ENCODE measurements around the gene ADAT3. TPM values are rescaled to one million over a fixed set of nuclear protein-coding genes. Genes with fewer than 3 reads are reported as not detected.
A peak's percentile ranks its signal among the peaks of the same experiment; 100 is the strongest.

The ADAT3 gene
- total RNA-seq, 1 donor from 2014 or later = 2.4 TPM

DNA sequence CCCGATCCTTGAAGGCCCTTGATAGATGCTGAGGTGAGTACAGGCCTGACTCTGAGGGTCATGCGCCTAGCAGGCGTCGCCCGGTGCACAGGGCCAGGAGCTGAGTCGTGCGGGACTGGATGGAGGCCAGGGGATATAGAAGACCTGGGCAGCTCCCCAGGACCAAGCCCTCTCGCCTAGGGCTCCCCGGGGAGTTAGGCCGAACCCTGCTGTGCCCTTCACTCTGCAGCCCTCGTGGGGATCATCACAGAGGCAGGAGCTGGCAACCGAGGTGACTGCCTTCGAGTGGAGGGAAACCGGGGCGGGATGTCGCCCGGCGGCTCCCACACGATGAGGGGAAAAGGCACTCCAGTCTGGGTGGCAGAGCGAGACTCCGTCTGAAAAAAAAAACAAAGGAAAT lies 47.4 kb downstream of the ADAT3 start:
- Mint-ChIP-seq H3K9me3 (no peaks in the 10 kb centered on the region), H3K36me3 (peaks cover 23% of the 10 kb centered on the region), H3K4me1 (peaks cover 10% of the 10 kb centered on the region), H3K27me3 (ENCODE audit: insufficient read depth, low read depth) (peaks cover 7% of the 10 kb centered on the region), H3K4me3 (no peak overlapping the region), H3K27ac (no peak overlapping the region)
- Histone ChIP-seq H3K4me3 (no peak overlapping the region), H4K20me1 (ENCODE audit: low read depth) (peaks cover 90% of the 10 kb centered on the region), H3K27me3 (no peaks in the 10 kb centered on the region), H3K79me2 (ENCODE audit: low read depth) (peaks cover 100% of the 10 kb centered on the region), H3K4me2 (no peak overlapping the region), H3K4me1 (peaks cover 12% of the 10 kb centered on the region), H3K9me3 (ENCODE audit: low read depth) (no peaks in the 10 kb centered on the region), H2AFZ (replicated peaks) (no peak overlapping the region), H3F3A (ENCODE audit: low read depth) (no peaks in the 10 kb centered on the region), H3K27ac (no peak overlapping the region), H3K36me3 (no peaks in the 10 kb centered on the region), H3K9ac (no peak overlapping the region)
- DNase-seq (ENCODE audit: low spot score) = no peak
- no peak for TF ChIP-seq EZH2phosphoT487 (IDR thresholded peaks at IDR 0.05)
- TF ChIP-seq, protein P1, sequence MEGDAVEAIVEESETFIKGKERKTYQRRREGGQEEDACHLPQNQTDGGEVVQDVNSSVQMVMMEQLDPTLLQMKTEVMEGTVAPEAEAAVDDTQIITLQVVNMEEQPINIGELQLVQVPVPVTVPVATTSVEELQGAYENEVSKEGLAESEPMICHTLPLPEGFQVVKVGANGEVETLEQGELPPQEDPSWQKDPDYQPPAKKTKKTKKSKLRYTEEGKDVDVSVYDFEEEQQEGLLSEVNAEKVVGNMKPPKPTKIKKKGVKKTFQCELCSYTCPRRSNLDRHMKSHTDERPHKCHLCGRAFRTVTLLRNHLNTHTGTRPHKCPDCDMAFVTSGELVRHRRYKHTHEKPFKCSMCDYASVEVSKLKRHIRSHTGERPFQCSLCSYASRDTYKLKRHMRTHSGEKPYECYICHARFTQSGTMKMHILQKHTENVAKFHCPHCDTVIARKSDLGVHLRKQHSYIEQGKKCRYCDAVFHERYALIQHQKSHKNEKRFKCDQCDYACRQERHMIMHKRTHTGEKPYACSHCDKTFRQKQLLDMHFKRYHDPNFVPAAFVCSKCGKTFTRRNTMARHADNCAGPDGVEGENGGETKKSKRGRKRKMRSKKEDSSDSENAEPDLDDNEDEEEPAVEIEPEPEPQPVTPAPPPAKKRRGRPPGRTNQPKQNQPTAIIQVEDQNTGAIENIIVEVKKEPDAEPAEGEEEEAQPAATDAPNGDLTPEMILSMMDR (IDR thresholded peaks at IDR 0.05) = no peak
- no peak for TF ChIP-seq EZH2 (IDR thresholded peaks at IDR 0.05)

DNA sequence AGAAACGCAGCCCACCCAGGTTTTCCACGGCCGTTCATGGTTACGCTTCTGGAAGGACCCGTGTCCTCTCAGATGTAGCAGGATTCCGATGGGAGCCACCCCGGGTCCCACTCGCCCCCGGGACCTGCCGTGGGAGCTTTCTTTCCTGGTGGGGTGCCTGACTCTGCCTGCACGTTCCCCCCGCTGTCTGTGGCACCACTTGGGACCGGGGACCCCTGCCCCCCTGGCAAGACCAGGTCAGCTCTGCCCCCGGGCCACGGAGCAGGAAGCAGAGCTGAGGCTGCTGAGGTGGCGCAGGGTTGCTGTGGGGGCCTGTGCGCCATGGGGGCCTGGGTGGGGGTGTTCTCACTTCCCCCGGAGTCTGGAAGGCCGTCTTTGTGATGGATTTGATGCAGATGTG lies 47.8 kb downstream of the ADAT3 start:
- Mint-ChIP-seq H3K4me1 (peaks cover 10% of the 10 kb centered on the region), H3K4me3 (no peak overlapping the region), H3K9me3 (no peaks in the 10 kb centered on the region), H3K27ac (no peak overlapping the region), H3K36me3 (peaks cover 23% of the 10 kb centered on the region), H3K27me3 (ENCODE audit: insufficient read depth, low read depth) (peaks cover 7% of the 10 kb centered on the region)
- Histone ChIP-seq H3F3A (ENCODE audit: low read depth) (no peaks in the 10 kb centered on the region), H3K9me3 (ENCODE audit: low read depth) (no peaks in the 10 kb centered on the region), H3K9ac (no peak overlapping the region), H3K27ac (no peak overlapping the region), H3K4me1 (peaks cover 12% of the 10 kb centered on the region), H2AFZ (replicated peaks) (no peak overlapping the region), H4K20me1 (ENCODE audit: low read depth) (peaks cover 90% of the 10 kb centered on the region), H3K27me3 (no peaks in the 10 kb centered on the region), H3K36me3 (no peaks in the 10 kb centered on the region), H3K4me3 (no peak overlapping the region), H3K4me2 (no peak overlapping the region), H3K79me2 (ENCODE audit: low read depth) (peaks cover 100% of the 10 kb centered on the region)
- no peak for DNase-seq (ENCODE audit: low spot score)
- no peak for TF ChIP-seq EZH2phosphoT487 (IDR thresholded peaks at IDR 0.05)
- TF ChIP-seq EZH2 (IDR thresholded peaks at IDR 0.05) = no peak
- TF ChIP-seq, protein P1 (IDR thresholded peaks at IDR 0.05) = no peak

- Histone ChIP-seq H3K9ac (peak overlapping the region; percentile 27), H3K79me2 (ENCODE audit: low read depth) (peaks cover 97% of the 10 kb centered on the region), H2AFZ (replicated peaks) (no peak overlapping the region), H3K9me3 (ENCODE audit: low read depth) (no peaks in the 10 kb centered on the region), H4K20me1 (ENCODE audit: low read depth) (peaks cover 89% of the 10 kb centered on the region), H3K36me3 (no peaks in the 10 kb centered on the region), H3K4me2 (no peak overlapping the region), H3K27ac (no peak overlapping the region), H3K4me3 (no peak overlapping the region), H3K4me1 (peaks cover 12% of the 10 kb centered on the region), H3K27me3 (no peaks in the 10 kb centered on the region), H3F3A (ENCODE audit: low read depth) (no peaks in the 10 kb centered on the region)
- Mint-ChIP-seq H3K4me1 (peaks cover 10% of the 10 kb centered on the region), H3K27ac (peak overlapping the region; percentile 17), H3K4me3 (no peak overlapping the region), H3K27me3 (ENCODE audit: insufficient read depth, low read depth) (peaks cover 7% of the 10 kb centered on the region), H3K36me3 (peaks cover 21% of the 10 kb centered on the region), H3K9me3 (no peaks in the 10 kb centered on the region)
- no peak for DNase-seq (ENCODE audit: low spot score)
- TF ChIP-seq EZH2phosphoT487 (IDR thresholded peaks at IDR 0.05) = no peak
- TF ChIP-seq EZH2 (IDR thresholded peaks at IDR 0.05) = no peak
- TF ChIP-seq, protein P1 (IDR thresholded peaks at IDR 0.05) = no peak
These were observed 48.4 kb downstream of the ADAT3 start for GRCh38 chr19:1953441-1954094.
